SU-DHL-6 (cell line): ENCODE results near the gene PPP1CC.

Experiments
- EZH2phosphoT487 ChIP-seq: fragments of 200-600 bp; sonication (generic), shearing (Covaris generic); conservative IDR thresholded peaks from 2 replicates; pipeline ENCODE4 v1.6.1; 2018; ENCODE audit warnings: mild to moderate bottlenecking, antibody characterized with exemption, low read length, moderate library complexity, mixed read lengths
- TF ChIP-seq, protein P1 (sequence below): fragments of 200-600 bp; sonication (generic); IDR thresholded peaks from one replicate; pipeline ENCODE4 v1.5.1; 2017; ENCODE audit warnings: antibody characterized with exemption, mild to moderate bottlenecking, low read length, moderate library complexity; ENCODE audit not compliant: insufficient read depth, poor library complexity, severe bottlenecking

DNA sequence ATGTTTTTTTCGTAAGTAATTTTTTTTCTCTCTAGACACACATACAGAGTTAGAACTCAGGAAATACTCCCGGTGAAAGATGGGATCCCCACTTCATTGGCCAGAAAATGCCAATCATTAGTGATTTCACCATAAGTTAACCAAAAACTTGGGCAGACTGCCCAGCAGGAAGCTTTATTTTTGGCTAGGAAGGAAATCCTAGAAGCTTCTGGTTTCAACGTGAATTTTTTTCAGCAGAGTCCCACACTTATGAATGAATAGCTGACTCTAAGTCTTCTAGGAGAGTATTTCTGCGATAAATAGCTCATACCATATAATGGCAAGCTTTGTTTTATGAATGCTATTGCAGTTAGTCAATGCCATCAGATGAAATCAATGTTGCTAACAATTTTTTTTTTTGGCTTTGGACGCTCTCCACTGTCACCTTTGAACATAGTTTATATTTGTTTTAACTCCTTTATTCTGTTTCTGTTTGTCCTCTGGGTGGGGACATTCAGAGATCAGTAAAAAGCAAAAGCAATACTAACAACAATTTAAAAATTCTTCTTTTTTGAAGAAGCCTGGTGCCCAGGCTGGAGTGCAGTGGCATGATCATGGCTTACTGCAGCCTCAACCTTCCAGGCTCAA is 9.5 kb downstream of the PPP1CC start:
- TF ChIP-seq, protein P1, sequence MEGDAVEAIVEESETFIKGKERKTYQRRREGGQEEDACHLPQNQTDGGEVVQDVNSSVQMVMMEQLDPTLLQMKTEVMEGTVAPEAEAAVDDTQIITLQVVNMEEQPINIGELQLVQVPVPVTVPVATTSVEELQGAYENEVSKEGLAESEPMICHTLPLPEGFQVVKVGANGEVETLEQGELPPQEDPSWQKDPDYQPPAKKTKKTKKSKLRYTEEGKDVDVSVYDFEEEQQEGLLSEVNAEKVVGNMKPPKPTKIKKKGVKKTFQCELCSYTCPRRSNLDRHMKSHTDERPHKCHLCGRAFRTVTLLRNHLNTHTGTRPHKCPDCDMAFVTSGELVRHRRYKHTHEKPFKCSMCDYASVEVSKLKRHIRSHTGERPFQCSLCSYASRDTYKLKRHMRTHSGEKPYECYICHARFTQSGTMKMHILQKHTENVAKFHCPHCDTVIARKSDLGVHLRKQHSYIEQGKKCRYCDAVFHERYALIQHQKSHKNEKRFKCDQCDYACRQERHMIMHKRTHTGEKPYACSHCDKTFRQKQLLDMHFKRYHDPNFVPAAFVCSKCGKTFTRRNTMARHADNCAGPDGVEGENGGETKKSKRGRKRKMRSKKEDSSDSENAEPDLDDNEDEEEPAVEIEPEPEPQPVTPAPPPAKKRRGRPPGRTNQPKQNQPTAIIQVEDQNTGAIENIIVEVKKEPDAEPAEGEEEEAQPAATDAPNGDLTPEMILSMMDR, result no peak
- TF ChIP-seq EZH2phosphoT487, result no peak
